ENCODE results near the gene RBM24.
A peak's percentile ranks its signal among the peaks of the same experiment; 100 is the strongest.

Gene RBM24

DNA sequence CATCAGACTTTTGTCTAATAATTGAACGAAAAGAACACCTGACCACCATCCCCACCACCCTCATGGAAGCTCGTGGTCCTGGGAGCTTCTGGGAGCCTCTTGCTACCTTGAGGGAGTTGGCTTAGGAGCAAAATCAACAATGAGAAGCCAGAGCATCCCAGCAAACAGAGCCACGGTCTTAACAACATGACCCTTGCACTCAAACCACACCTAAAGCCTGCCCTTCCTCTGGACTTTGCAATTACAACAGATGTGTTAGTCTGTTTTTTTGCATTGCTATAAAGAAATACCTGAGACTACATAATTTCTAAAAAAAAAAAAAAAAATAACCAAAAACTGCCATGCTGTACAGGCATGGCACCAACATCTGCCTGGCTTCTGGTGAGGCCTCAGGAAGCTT is 9.5 kb upstream of the RBM24 start:
- no peak for DNase-seq (ENCODE audit: low read depth)
- no peak overlapping the region for H3K4me3 ChIP-seq (ENCODE audit: low read depth, low read length)
- TF ChIP-seq, protein P1, sequence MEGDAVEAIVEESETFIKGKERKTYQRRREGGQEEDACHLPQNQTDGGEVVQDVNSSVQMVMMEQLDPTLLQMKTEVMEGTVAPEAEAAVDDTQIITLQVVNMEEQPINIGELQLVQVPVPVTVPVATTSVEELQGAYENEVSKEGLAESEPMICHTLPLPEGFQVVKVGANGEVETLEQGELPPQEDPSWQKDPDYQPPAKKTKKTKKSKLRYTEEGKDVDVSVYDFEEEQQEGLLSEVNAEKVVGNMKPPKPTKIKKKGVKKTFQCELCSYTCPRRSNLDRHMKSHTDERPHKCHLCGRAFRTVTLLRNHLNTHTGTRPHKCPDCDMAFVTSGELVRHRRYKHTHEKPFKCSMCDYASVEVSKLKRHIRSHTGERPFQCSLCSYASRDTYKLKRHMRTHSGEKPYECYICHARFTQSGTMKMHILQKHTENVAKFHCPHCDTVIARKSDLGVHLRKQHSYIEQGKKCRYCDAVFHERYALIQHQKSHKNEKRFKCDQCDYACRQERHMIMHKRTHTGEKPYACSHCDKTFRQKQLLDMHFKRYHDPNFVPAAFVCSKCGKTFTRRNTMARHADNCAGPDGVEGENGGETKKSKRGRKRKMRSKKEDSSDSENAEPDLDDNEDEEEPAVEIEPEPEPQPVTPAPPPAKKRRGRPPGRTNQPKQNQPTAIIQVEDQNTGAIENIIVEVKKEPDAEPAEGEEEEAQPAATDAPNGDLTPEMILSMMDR (IDR thresholded peaks at IDR 0.05; ENCODE audit: control insufficient read depth, extremely low read depth, insufficient read depth) = no peak

- no peak overlapping the region for H3K4me3 ChIP-seq (ENCODE audit: low read depth, low read length)
- DNase-seq (ENCODE audit: low read depth) = no peak
- TF ChIP-seq, protein P1 (IDR thresholded peaks at IDR 0.05; ENCODE audit: control insufficient read depth, extremely low read depth, insufficient read depth) = no peak
These were observed 4.4 kb upstream of the RBM24 start for GRCh38 chr6:17276766-17277165.

DNA sequence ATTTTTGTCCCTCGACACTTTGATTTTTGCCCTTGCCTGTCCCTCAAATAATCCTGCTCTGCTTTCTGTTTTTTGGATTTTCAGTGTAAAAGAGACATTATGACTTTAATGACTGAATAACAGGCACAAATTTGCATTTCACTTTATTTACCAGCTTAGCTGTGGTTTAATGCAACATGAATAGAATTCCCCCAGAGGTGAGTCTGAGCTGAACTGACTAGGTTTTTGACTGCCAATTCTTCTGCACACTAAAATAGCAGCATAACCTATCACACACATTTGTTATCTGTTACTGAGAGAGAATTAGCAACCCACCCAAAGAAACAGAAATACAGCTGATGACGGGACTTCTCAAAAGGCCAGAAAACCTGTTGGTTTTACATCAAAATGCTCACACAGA is 3.9 kb upstream of the RBM24 start:
- H3K4me3 ChIP-seq (ENCODE audit: low read depth, low read length) = no peak overlapping the region
- TF ChIP-seq, protein P1 (IDR thresholded peaks at IDR 0.05; ENCODE audit: control insufficient read depth, extremely low read depth, insufficient read depth) = no peak

DNA sequence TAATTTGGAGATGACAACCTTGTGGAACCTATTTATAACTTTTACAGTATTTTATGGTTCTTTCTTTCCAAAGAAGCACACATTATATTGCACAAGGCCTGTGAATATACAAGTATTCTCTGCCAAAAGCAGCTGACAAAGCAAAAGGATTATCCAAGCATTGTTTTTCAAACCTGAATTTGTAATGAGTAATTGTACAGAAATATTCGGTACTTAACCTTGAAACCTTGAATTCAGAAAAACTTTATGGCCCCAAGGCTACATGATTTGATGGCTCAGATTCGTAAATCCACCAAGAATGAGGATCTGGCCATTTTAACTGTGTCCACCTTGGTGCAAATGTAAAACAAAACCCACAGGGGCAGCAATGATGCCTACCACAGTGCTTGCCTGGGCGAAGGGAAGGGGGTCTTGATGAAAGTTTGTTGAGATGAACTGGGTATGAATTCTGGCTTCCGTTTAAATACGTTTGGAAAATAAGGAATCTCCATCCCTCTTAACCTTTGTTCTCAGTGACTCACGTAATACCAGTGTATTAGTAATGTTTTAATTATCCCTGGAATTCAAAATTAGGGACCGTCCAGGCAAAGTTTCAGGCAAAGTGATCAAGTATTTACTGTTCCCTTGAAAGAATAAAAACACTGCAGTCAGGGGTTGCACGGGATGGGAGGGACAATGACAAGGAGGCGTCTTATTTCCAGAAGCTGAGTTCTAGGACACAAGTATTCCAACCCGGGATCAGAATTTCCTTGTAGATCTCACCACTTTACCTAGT is 2.7 kb upstream of the RBM24 start:
- DNase-seq (ENCODE audit: low read depth) = no peak
- H3K4me3 ChIP-seq (ENCODE audit: low read depth, low read length) = no peak overlapping the region
- TF ChIP-seq, protein P1 (IDR thresholded peaks at IDR 0.05; ENCODE audit: control insufficient read depth, extremely low read depth, insufficient read depth) = no peak

More for the DNA sequence above, 3.9 kb upstream of the RBM24 start:
- no peak for DNase-seq (ENCODE audit: low read depth)

GRCh38 chr6:17280138-17280537 is 1.0 kb upstream of the RBM24 start:
- TF ChIP-seq, protein P1 (IDR thresholded peaks at IDR 0.05; ENCODE audit: control insufficient read depth, extremely low read depth, insufficient read depth) = no peak
- no peak for DNase-seq (ENCODE audit: low read depth)
- no peak overlapping the region for H3K4me3 ChIP-seq (ENCODE audit: low read depth, low read length)

- TF ChIP-seq, protein P1 (IDR thresholded peaks at IDR 0.05; ENCODE audit: control insufficient read depth, extremely low read depth, insufficient read depth) = no peak
- DNase-seq (ENCODE audit: low read depth) = no peak
- peak overlapping the region; percentile 68 for H3K4me3 ChIP-seq (ENCODE audit: low read depth, low read length)
These were observed 540 bp upstream of the RBM24 start for GRCh38 chr6:17280552-17281090.
